Osteocyte (in vitro differentiated cells): Measurements from ENCODE around the gene SARM1. TPM values are rescaled to one million over a fixed set of nuclear protein-coding genes. Genes with fewer than 3 reads are reported as not detected.

Experiments used
- DNase-seq: peaks from one replicate; pipeline ENCODE4 v3.0.0; 2021; ENCODE audit warnings: mixed read lengths; ENCODE audit not compliant: unreplicated experiment; ENCODE audit errors: extremely low spot score
- H3K27ac Mint-ChIP-seq: one replicate; pipeline ENCODE4 v1.8.0; 2021; ENCODE audit warnings: mild to moderate bottlenecking, mixed read lengths; ENCODE audit not compliant: unreplicated experiment
- H3K27me3 Mint-ChIP-seq: one replicate; pipeline ENCODE4 v1.8.0; 2021; ENCODE audit warnings: mixed read lengths; ENCODE audit not compliant: unreplicated experiment
- H3K36me3 Mint-ChIP-seq: one replicate; pipeline ENCODE4 v1.8.0; 2021; ENCODE audit warnings: mixed read lengths; ENCODE audit not compliant: unreplicated experiment
- H3K4me1 Mint-ChIP-seq: one replicate; pipeline ENCODE4 v1.8.0; 2021; ENCODE audit warnings: mixed read lengths; ENCODE audit not compliant: unreplicated experiment
- H3K4me3 Mint-ChIP-seq: one replicate; pipeline ENCODE4 v1.8.0; 2021; ENCODE audit warnings: mild to moderate bottlenecking, moderate library complexity, mixed read lengths; ENCODE audit not compliant: unreplicated experiment
- H3K9me3 Mint-ChIP-seq: one replicate; pipeline ENCODE4 v1.8.0; 2021; ENCODE audit warnings: mixed read lengths; ENCODE audit not compliant: unreplicated experiment
- total RNA-seq: library from RNA; stranded (reverse); gene quantifications from 2 replicates; pipeline ENCODE4 v1.2.1, GENCODE V29; 2021
- TF ChIP-seq, protein P1 (sequence below): fragments of 200-600 bp; sonication (generic); IDR thresholded peaks from 2 replicates; pipeline ENCODE4 v1.5.0; 2021; ENCODE audit warnings: antibody characterized with exemption, mild to moderate bottlenecking, moderate library complexity

Gene SARM1
- total RNA-seq, 1 donor from 2014 or later: 27.8 TPM

DNA sequence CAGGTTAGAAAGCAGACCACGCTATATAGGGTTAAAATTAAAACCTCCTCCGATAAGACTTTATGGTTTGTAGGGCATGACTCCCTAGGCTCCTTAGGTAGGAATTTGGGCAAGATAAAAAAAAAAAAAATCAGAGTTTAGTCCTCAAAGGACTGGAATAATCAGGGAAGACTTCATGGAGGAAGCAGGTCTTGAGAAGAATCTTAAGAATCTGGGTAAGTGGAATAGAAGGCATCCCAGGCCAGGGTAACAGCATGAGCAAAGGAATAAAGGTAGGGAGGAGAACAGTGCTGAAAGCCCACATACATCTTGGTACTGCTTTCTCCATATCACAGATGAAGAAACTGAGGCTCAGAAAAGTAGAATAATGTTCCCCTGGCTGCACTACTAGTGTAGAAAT is 19.1 kb downstream of the SARM1 start:
- Mint-ChIP-seq H3K4me1 (no peaks in the 10 kb centered on the region), H3K9me3 (no peaks in the 10 kb centered on the region), H3K4me3 (no peak overlapping the region), H3K27ac (no peak overlapping the region), H3K27me3 (no peaks in the 10 kb centered on the region), H3K36me3 (peaks cover 37% of the 10 kb centered on the region)
- TF ChIP-seq, protein P1, sequence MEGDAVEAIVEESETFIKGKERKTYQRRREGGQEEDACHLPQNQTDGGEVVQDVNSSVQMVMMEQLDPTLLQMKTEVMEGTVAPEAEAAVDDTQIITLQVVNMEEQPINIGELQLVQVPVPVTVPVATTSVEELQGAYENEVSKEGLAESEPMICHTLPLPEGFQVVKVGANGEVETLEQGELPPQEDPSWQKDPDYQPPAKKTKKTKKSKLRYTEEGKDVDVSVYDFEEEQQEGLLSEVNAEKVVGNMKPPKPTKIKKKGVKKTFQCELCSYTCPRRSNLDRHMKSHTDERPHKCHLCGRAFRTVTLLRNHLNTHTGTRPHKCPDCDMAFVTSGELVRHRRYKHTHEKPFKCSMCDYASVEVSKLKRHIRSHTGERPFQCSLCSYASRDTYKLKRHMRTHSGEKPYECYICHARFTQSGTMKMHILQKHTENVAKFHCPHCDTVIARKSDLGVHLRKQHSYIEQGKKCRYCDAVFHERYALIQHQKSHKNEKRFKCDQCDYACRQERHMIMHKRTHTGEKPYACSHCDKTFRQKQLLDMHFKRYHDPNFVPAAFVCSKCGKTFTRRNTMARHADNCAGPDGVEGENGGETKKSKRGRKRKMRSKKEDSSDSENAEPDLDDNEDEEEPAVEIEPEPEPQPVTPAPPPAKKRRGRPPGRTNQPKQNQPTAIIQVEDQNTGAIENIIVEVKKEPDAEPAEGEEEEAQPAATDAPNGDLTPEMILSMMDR: no peak
- DNase-seq: no peak

DNA sequence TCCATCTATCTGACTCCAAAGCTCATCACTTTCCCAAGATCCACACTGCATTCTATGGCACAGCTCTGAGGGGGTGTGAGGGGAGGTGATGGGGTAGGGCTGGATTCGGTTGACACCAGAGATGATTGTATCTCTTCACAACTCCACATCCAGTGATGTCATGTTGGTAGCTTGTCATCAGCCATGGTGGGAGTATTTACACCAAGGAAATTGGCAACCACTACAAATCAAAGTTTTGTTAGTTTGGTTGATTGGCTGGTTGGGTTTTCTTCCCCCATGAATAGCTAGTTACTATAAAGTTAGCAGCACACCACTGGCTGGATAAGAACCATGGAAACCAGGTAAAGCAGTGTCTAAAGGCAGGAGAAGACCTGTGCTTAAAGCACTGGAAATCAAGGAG is 19.5 kb downstream of the SARM1 start:
- TF ChIP-seq, protein P1: no peak
- H3K36me3 Mint-ChIP-seq: peaks cover 40% of the 10 kb centered on the region
- H3K9me3 Mint-ChIP-seq: no peaks in the 10 kb centered on the region
- no peak overlapping the region for H3K27ac Mint-ChIP-seq
- no peaks in the 10 kb centered on the region for H3K27me3 Mint-ChIP-seq
- DNase-seq: no peak
- H3K4me1 Mint-ChIP-seq: no peaks in the 10 kb centered on the region
- H3K4me3 Mint-ChIP-seq: no peak overlapping the region

DNA sequence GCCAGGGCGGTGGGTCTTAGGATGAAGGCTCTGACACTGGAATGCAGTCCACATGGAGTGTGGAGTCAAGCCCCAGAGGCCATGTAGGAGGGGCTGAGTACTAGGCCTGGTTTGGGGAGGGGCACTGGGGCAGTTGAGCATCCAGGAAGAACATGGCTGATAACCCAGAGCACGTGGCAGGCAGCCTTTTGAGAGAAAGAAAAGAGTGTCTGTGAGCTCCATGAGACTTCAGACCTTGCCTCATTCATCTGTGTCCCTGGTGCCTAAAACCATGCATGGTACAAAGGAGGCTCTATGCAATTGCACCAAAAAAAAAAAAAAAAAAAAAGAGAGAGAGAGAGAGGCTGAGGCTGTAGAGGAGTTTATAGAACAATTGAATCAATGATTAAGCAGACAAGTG is 19.9 kb downstream of the SARM1 start:
- Mint-ChIP-seq H3K36me3 (peaks cover 40% of the 10 kb centered on the region), H3K27me3 (no peaks in the 10 kb centered on the region), H3K4me1 (no peaks in the 10 kb centered on the region), H3K9me3 (no peaks in the 10 kb centered on the region), H3K27ac (no peak overlapping the region), H3K4me3 (no peak overlapping the region)
- TF ChIP-seq, protein P1: no peak
- no peak for DNase-seq

DNA sequence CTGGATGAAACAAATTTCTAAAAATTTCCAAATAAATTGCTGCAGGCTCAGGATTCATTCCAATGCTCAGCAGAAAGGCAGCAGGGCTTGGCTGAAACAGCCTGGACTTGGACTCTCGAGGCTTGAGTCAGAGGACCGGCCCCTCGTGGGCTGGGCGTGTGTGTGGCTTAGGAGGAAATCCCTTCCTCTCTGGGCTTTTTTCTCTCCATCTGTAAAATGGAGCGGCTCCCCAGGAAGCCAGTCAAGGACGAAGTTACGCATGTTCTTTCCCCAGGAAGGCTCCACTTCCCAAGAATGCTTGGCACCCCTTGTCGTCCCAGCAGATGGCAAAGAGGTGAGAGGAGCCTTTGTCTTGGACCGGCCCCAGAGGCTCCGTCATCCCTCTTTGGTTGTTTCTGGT is 21.0 kb downstream of the SARM1 start:
- TF ChIP-seq, protein P1: no peak
- H3K4me3 Mint-ChIP-seq: no peak overlapping the region
- H3K27ac Mint-ChIP-seq: no peak overlapping the region
- H3K27me3 Mint-ChIP-seq: no peaks in the 10 kb centered on the region
- no peaks in the 10 kb centered on the region for H3K9me3 Mint-ChIP-seq
- no peak for DNase-seq
- H3K36me3 Mint-ChIP-seq: peaks cover 39% of the 10 kb centered on the region
- H3K4me1 Mint-ChIP-seq: no peaks in the 10 kb centered on the region

DNA sequence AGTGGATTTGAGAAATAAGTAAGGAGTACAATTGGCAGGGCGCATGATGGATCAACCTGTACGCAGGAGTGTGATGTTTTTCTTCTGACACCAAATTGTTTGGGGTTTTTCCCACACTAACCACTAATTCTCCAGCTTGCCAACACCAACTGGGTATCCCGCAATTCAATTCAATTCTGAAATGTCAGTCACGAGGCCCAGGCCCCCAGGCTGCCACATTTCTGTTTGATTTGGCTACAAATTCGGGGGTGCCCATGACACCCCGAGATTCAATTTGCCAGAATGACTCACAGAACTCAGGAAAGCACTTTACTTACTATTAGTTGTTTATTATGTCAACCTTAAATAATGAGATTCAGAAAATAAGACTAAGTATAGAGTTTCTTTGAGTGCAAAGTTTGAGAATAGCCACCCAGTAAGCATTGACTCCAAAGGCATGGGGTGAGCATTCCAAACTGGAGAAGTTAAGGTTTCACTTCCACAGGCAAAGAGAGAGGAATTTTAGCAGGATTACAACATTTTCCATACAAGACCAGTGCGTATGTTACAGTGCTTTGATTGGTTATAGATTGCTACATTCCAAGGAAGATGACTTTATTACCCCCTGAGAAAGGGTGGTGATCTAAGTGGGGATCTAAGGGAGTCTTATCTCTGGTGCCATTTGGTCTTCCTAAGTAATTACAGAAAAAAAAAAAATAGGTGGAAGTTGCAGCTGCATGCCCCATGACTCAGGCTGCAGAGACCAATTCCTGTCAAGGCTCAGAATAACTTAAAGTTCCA is 23.0 kb downstream of the SARM1 start:
- no peak overlapping the region for H3K4me3 Mint-ChIP-seq
- TF ChIP-seq, protein P1: no peak
- peaks cover 5% of the 10 kb centered on the region for H3K4me1 Mint-ChIP-seq
- H3K9me3 Mint-ChIP-seq: no peaks in the 10 kb centered on the region
- no peak for DNase-seq
- no peak overlapping the region for H3K27ac Mint-ChIP-seq
- H3K27me3 Mint-ChIP-seq: no peaks in the 10 kb centered on the region
- peaks cover 32% of the 10 kb centered on the region for H3K36me3 Mint-ChIP-seq
